22Rv1 (cell line): ENCODE measurements around the gene ACOT7.

Experiments used
- H3K27ac ChIP-seq: fragments of 450-650 bp; 2 replicates; pipeline ENCODE4 v1.5.1; 2017
- ZFX ChIP-seq: fragments of 450-650 bp; IDR thresholded peaks from 2 replicates; pipeline ENCODE4 v1.6.1; 2017; ENCODE audit warnings: antibody characterized with exemption, borderline replicate concordance
- TF ChIP-seq, protein P1 (sequence below): fragments of 450-650 bp; IDR thresholded peaks from 2 replicates; pipeline ENCODE4 v1.5.1; 2017; ENCODE audit warnings: mild to moderate bottlenecking

Gene ACOT7

DNA sequence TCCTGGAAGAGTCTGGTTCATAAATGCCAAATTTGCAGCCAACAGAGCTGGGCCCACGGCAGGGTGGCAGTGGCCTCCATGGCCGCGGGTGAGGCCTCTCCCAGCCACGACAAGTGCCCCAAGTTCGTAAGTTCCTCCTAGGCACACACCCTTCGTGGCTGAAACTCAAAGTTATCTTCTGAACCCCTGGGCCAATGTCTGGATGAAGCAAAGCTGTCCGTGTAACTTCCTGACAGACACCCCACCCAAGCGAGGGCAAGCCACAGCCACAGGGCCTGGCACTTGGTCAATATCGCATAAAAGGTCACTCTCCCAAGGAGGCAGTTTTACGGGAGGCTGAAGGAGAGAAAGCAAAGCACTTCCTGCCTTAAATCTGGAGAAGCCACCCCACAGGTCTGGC lies 104.9 kb downstream of the ACOT7 start:
- no peak for TF ChIP-seq ZFX
- TF ChIP-seq, protein P1, sequence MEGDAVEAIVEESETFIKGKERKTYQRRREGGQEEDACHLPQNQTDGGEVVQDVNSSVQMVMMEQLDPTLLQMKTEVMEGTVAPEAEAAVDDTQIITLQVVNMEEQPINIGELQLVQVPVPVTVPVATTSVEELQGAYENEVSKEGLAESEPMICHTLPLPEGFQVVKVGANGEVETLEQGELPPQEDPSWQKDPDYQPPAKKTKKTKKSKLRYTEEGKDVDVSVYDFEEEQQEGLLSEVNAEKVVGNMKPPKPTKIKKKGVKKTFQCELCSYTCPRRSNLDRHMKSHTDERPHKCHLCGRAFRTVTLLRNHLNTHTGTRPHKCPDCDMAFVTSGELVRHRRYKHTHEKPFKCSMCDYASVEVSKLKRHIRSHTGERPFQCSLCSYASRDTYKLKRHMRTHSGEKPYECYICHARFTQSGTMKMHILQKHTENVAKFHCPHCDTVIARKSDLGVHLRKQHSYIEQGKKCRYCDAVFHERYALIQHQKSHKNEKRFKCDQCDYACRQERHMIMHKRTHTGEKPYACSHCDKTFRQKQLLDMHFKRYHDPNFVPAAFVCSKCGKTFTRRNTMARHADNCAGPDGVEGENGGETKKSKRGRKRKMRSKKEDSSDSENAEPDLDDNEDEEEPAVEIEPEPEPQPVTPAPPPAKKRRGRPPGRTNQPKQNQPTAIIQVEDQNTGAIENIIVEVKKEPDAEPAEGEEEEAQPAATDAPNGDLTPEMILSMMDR: no peak
- H3K27ac ChIP-seq: no peak overlapping the region

DNA sequence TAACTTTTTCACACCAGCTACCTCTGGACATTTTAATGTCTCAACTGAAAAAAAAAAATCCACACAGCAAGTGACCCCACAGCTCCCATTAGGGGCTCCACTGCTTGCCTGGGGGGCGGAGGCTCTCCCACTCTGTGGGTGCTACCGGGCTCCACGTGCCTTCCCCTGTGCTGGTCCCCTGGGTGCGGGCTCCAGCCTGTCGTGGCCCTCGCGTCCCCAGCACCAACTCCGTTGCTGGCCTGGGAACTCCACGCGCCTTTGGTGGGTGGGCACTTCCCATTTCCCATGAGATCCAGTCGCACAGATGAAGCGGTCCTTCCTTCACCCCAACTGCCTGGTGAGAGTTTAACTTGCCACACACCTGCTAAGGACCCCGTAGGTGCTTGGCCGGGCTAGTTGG lies 105.5 kb downstream of the ACOT7 start:
- H3K27ac ChIP-seq: no peak overlapping the region
- TF ChIP-seq, protein P1: no peak
- TF ChIP-seq ZFX: no peak

DNA sequence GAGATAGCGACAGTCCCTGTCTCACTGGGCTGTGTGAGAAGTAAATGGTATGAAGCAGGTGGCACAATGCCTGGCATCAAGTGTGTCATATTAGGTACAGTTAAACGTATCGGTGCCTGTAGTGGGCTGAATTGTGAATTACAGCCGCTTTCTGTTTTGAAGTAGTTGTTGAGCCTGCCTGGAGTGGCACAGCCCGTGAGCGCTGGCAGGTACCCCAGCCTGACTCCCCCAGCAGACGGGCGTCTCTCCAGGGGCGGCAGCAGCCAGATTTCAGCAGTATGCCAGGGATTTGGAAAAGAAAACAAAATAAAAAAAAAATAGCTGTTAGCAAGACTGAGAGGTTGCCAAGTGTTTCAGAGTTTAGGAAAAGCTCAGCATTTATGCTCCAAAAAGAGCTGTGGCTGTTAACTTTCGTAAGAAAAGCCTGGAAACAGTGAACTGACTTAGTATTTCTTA lies 106.1 kb downstream of the ACOT7 start:
- no peak overlapping the region for H3K27ac ChIP-seq
- TF ChIP-seq ZFX: no peak
- TF ChIP-seq, protein P1: no peak

DNA sequence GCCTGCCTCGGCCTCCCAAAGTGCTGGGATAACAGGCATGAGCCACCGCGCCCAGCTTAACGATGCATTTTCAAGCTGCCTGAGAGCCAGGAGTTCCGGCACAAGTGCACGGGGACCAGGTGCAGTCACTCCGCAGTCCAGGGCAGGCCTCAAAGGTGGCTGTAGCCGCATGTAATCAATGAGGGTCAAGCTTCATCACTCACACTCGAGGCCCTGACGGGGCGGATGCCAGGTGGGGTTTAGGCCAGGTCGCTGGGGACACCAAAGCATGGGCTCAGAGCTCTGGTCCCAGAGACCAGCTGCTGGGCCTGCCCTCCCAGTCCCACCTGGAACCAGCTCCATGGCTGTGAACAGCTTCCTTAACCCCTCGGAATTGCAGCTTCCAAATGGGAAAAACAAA lies 106.5 kb downstream of the ACOT7 start:
- no peak for TF ChIP-seq ZFX
- TF ChIP-seq, protein P1: no peak
- H3K27ac ChIP-seq: no peak overlapping the region

DNA sequence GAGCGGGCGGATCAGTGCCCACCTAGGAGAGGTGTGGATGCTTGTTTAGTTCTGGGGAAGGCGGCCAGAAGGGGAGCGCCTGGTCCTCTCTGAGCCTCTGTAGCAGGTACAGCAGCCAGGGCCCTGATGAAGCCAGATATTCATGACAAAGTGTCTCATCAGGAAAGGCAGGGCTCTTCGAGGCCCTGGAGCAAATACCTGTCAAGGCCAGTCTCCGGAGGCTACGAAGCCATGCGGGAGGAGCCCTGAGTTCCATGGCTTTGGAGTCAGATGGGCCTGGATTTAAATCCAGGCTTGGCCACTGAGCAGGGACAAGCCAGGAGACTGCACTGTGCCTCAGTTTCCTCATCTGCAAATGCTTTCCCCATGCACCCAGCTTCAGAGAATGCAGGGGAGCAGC lies 107.3 kb downstream of the ACOT7 start:
- no peak overlapping the region for H3K27ac ChIP-seq
- TF ChIP-seq, protein P1: no peak
- no peak for TF ChIP-seq ZFX

DNA sequence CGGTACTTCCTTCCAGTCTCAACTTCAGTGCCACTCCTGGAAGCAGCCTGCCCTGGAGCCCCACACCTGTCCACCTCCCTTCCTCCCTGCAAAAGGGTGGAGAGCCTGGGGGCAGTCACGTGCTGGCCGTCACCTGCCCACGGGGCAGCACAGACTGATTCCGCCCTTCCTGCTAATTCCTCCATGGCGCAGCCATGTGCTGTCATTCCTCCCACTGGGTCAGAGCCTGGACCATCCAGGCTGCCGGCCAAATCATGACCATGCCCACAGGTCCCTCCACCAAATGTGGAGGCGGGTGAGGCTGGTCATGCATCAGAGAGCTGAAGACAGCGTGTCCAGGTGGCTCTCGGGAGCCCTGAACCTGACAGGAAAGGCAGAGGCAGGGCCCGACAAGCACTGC lies 108.2 kb downstream of the ACOT7 start:
- H3K27ac ChIP-seq: no peak overlapping the region

DNA sequence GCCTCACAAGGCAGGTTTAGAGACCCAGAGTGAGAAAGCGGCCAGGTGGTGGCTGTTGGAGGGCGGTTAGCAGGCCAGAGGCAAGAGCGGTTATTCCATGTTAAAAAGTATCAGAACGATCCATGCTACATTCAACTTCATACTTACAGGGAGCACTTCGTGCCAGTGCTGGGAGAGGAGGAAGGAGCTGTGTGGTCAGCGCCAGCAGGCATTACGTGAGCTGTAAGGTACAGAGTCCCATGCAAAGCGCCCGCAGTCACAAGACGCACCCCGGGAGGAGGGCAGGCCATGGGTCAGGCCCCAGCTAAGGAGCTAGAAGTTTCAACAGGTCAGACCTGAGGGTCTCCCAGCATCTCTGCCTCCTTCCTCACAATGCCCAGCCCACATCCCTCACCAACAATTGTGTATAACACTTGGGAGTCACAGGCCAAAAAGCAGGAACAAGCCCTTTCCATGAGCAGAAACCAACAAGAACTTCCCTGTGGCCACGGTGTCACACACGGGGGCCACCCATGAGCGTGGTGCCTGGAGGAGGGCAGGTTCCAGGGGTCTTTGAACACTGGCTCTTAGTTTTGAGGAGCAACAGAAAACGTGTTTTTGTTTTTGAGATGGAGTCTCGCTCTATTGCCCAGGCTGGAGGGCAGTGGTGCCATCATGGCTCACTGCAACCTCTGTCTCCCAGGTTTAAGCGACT lies 110.8 kb downstream of the ACOT7 start:
- no peak overlapping the region for H3K27ac ChIP-seq
- TF ChIP-seq, protein P1: no peak
- no peak for TF ChIP-seq ZFX

More for the DNA sequence above, 108.2 kb downstream of the ACOT7 start:
- TF ChIP-seq, protein P1: no peak
- no peak for TF ChIP-seq ZFX
